Epithelial cell of esophagus (primary cell): ENCODE data around the gene F12.
"Not testable (repeated sequence)": the region's sequence is repeated elsewhere in the genome, so short reads cannot be mapped to it uniquely, and the experiment has no call there.

Experiments used
- DNase-seq: peaks from one replicate; pipeline ENCODE4 v3.0.0; 2010; ENCODE audit warnings: low read depth
- H3K4me3 ChIP-seq: 2 replicates; pipeline ENCODE4 v1.5.1; 2011; ENCODE audit warnings: mild to moderate bottlenecking, low read length, control low read depth
- TF ChIP-seq, protein P1 (sequence below): IDR thresholded peaks from 2 replicates; pipeline ENCODE4 v1.5.1; 2011; ENCODE audit warnings: low read depth, mild to moderate bottlenecking, low read length, control low read depth, inconsistent platforms; ENCODE audit not compliant: insufficient read depth; ENCODE audit errors: missing control alignments

F12 gene

DNA sequence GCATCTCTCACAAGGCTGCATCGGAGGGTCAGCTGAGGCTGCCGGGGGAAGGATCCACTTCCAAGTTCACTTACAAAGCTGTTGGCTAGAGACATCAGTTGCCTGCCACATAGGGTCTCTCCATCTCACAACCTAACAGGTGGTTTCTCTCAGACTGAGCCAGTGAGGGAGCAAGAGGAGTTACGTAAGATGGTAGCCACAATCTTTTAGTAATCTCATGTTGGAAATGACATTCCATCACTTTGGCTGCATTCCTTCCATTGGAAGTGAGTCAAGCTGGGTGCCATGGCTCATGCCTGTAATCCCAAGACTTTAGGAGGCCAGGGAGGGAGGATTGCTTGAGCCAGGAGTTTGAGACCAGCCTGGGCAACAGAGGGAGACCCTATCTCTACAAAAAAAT lies 9.7 kb upstream of the F12 start:
- TF ChIP-seq, protein P1, sequence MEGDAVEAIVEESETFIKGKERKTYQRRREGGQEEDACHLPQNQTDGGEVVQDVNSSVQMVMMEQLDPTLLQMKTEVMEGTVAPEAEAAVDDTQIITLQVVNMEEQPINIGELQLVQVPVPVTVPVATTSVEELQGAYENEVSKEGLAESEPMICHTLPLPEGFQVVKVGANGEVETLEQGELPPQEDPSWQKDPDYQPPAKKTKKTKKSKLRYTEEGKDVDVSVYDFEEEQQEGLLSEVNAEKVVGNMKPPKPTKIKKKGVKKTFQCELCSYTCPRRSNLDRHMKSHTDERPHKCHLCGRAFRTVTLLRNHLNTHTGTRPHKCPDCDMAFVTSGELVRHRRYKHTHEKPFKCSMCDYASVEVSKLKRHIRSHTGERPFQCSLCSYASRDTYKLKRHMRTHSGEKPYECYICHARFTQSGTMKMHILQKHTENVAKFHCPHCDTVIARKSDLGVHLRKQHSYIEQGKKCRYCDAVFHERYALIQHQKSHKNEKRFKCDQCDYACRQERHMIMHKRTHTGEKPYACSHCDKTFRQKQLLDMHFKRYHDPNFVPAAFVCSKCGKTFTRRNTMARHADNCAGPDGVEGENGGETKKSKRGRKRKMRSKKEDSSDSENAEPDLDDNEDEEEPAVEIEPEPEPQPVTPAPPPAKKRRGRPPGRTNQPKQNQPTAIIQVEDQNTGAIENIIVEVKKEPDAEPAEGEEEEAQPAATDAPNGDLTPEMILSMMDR, result no peak
- DNase-seq, result peak; percentile 40
- no peak overlapping the region for H3K4me3 ChIP-seq

DNA sequence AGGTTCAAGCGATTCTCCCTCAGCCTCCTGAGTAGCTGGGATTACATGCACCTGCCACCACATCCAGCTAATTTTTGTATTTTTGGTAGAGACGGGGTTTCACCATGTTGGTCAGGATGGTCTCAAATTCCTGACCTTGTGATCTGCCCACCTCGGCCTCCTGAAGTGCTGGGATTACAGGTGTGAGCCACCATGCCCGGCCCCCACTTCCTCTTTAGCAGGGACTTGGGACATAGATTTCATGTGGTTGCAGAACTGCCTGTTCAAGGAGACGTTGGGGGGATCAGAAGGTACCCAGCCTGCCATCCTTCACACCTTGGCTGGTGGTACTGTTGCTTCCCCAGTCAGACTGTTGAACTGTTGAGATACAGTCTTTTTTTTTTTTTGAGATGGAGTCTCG lies 7.7 kb upstream of the F12 start:
- H3K4me3 ChIP-seq, DNase-seq: not testable (repeated sequence)

DNA sequence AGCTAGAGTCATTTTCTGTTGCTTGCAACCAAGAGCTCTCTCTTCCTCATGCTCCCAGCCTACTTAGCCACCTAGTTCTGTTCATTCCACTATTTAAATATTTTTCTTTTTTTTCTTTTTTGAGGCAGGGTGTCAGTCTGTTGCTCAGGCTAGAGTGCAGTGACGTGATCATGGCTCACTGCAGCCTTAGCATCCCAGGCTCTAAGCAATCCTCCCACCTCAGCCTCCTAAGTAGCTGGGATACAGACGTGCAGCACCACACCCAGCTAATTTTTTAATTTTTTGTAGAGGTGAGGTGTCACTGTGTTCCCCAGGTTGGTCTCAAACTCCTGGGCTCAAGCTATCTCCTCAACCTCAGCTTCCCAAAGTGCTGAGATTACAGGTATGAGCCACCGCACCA lies 5.1 kb upstream of the F12 start:
- H3K4me3 ChIP-seq, result no peak overlapping the region
- TF ChIP-seq, protein P1, result no peak
- DNase-seq, result no peak

DNA sequence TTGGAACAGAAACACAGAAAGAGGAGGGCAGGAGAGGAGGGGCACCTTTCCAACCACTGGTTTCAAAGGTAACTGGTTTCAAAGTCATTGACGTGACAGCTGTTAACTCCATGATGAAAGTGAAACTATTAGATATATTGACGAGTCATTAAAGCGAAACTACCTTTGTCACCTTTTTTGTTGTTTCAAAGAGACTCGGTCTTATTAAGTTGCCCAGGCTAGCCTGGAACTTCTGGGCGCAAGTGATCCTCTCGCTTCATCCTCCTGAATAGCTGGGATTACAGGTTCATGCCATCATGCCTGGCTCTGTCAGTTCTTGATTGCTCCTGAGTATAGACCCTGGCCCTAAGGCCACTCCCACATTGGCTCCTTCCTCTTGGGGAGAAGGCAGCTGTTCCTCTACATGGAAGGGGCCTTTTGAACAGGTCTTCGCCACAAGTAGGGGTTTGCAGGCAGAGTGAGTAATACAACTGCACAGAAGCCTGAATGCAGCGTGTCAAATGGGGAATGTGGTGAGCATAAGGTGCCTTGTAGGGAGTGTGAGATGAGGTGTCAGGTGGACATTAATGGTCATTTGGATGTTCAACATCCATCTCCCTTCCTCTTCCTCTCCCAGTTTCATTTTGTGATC lies 3.4 kb upstream of the F12 start:
- no peak for DNase-seq
- no peak overlapping the region for H3K4me3 ChIP-seq
- TF ChIP-seq, protein P1, result no peak

DNA sequence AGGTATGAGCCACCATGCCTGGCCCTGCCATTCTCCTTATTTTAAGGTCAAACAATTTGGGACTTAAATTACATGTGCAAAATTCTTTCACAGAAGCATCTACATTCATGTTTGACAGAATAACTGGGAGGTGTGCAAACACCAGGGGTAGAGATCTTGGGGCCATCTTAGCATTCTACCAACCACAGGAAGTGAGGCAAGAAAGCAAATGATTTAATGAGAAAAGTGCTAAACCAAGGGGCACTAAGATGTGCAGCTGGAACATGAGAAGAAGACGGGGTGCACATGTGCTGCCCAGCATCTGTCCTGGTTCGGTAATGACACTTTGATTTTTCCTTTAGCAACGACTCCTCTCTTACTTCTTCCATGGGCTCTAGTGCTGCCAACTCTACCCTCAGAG lies 1.2 kb upstream of the F12 start:
- H3K4me3 ChIP-seq, result no peak overlapping the region
- TF ChIP-seq, protein P1, result no peak
- no peak for DNase-seq

DNA sequence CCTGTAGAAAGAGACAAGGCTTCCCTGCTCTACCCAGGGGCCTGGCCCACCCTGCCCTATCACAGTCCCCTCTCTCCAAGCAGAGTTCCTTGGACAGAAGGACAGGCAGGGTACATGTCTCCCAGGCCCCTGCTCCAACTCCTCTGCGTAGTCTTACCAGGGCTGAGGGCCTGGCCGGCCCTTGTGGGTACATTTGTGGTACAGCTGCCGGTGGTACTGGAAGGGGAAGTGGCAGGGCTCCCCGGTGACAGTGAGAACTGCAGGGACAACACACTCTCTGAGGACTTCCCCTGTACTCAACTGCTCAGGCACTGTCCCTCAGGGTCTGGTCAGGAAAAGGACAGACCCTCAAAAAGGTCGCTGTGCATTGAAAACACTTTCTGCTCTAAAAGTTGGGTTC lies 3.6 kb downstream of the F12 start:
- TF ChIP-seq, protein P1, result no peak
- no peak for DNase-seq
- H3K4me3 ChIP-seq, result no peak overlapping the region

DNA sequence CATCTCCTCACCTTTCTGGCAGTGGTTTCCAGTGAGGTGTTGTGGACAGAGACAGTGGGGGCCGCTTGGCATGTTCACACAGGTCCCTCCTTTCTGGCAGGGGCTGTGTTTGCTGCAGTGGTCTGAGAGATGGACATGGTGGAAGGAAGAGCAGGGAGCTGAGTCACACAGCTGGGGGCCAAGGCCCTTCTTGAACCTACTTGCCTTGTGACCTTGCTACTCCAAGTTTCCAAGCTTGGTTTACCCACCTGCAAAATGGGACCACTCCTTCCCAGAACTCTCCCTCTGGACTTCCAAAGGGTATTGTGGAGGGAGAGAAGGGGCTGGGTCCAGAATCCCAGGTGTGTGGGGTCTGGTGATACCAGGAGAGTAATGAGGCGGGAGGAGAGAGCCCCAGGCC lies 4.1 kb downstream of the F12 start:
- no peak overlapping the region for H3K4me3 ChIP-seq
- DNase-seq, result no peak
- TF ChIP-seq, protein P1, result no peak

DNA sequence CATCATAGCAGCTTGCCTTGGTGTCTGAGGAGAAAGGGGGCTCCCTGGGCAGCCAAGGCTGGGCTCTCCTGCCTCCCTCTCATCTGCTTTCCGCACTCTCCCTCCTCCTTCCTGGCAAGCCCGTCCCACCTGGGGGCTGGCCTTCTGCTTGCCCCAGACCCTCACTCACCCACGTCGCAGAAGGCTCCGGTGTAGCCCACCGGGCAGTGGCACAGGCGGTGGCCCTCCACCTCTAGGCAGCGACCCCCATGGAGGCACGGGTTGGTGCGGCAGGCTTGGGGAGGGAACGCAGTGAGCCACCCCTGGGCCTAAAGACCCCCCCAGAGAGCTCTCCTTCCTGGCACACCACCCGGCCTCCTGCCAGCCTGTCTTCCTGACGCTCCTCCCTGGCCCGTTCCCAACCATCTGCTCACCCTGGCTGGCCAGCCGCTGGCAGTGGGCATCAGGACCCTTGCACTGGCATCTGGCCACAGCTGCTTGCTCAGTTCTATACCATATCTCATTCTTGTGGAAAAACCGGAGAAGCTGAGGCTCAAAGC lies 4.7 kb downstream of the F12 start:
- peak overlapping the region; percentile 63 for H3K4me3 ChIP-seq
- TF ChIP-seq, protein P1, result no peak
- no peak for DNase-seq
